IMR-90 (cell line): ENCODE measurements around the gene THEMIS2. TPM values are rescaled to one million over a fixed set of nuclear protein-coding genes. Genes with fewer than 3 reads are reported as not detected.

ENCODE experiments used
- ATAC-seq: fragments of 200-7000 bp; cut with Tn5 transposase; 2 replicates; pipeline ENCODE4 v1.9.1; 2020; ENCODE audit warnings: low read depth, mild to moderate bottlenecking, moderate library complexity
- BruUV-seq: library from RNA; stranded (reverse); fragments of 400-500 nt; replicated peaks from 2 replicates; lab custom pipeline; 2021; lab: Mats Ljungman, UMichigan
- CTCF ChIA-PET: fragments of 300-600 bp; formaldehyde crosslinking; extraction: SDS; loops from one replicate; lab custom pipeline; 2021; ENCODE audit warnings: antibody characterized with exemption; lab: Yijun Ruan, JAX
- POLR2A ChIA-PET: fragments of 300-600 bp; sonication (Branson Sonifier 250); formaldehyde crosslinking; loops from one replicate; lab custom pipeline; 2022; ENCODE audit warnings: antibody characterized with exemption; ENCODE audit not compliant: unreplicated experiment; lab: Charles Lee
- DNase-seq: peaks from one replicate; pipeline ENCODE4 v3.0.0; 2013
- H2AFZ ChIP-seq: replicated peaks from 2 replicates; pipeline ENCODE3; 2013; ENCODE audit warnings: low read length, mild to moderate bottlenecking; ENCODE audit not compliant: poor library complexity
- H2AK5ac ChIP-seq: 2 replicates; pipeline ENCODE4 v1.6.1; 2013; ENCODE audit warnings: low read depth, low read length, inconsistent platforms
- H2AK9ac ChIP-seq: replicated peaks from 2 replicates; pipeline ENCODE3; 2013; ENCODE audit warnings: mild to moderate bottlenecking, low read depth, low read length, moderate library complexity; ENCODE audit not compliant: poor library complexity
- H2BK120ac ChIP-seq: 2 replicates; pipeline ENCODE4 v1.6.1; 2013; ENCODE audit warnings: low read depth, low read length, inconsistent platforms
- H2BK15ac ChIP-seq: 3 replicates; pipeline ENCODE4 v1.6.1; 2013; ENCODE audit warnings: low read depth, low read length, inconsistent platforms
- H2BK20ac ChIP-seq: 2 replicates; pipeline ENCODE4 v1.6.1; 2013; ENCODE audit warnings: low read depth, mild to moderate bottlenecking, inconsistent platforms, low read length, moderate library complexity
- H2BK5ac ChIP-seq: 2 replicates; pipeline ENCODE4 v1.6.1; 2013; ENCODE audit warnings: mild to moderate bottlenecking, low read depth, low read length, inconsistent platforms; ENCODE audit not compliant: poor library complexity, severe bottlenecking
- H3K14ac ChIP-seq: replicated peaks from 2 replicates; pipeline ENCODE4 v1.6.1; 2013; ENCODE audit warnings: low read depth, low read length, inconsistent platforms
- H3K18ac ChIP-seq: 2 replicates; pipeline ENCODE4 v1.6.1; 2013; ENCODE audit warnings: low read depth, low read length, control low read depth
- H3K23ac ChIP-seq: 2 replicates; pipeline ENCODE4 v1.6.1; 2013; ENCODE audit warnings: low read depth, low read length, inconsistent platforms
- H3K27ac ChIP-seq: 2 replicates; pipeline ENCODE4 v1.5.1; 2013; ENCODE audit warnings: mild to moderate bottlenecking, control low read depth, low read length; ENCODE audit not compliant: insufficient read depth
- H3K27me3 ChIP-seq: 2 replicates; pipeline ENCODE4 v1.6.1; 2013; ENCODE audit warnings: low read length; ENCODE audit not compliant: control insufficient read depth, insufficient read depth
- H3K36me3 ChIP-seq: 2 replicates; pipeline ENCODE4 v1.6.1; 2013; ENCODE audit warnings: low read length, mixed read lengths; ENCODE audit not compliant: control insufficient read depth, insufficient read depth
- H3K4ac ChIP-seq: 2 replicates; pipeline ENCODE4 v1.6.1; 2013; ENCODE audit warnings: low read depth, low read length, inconsistent platforms
- H3K4me1 ChIP-seq: 2 replicates; pipeline ENCODE4 v1.6.1; 2013; ENCODE audit warnings: low read length, mixed read lengths; ENCODE audit not compliant: control insufficient read depth, insufficient read depth
- H3K4me2 ChIP-seq: 2 replicates; pipeline ENCODE4 v1.6.1; 2013; ENCODE audit warnings: low read depth, mild to moderate bottlenecking, control low read depth, low read length, moderate library complexity
- H3K4me3 ChIP-seq: 2 replicates; pipeline ENCODE4 v1.5.1; 2013; ENCODE audit warnings: low read depth, mild to moderate bottlenecking, control low read depth, low read length, moderate library complexity; ENCODE audit not compliant: insufficient read depth
- H3K56ac ChIP-seq: 2 replicates; pipeline ENCODE4 v1.6.1; 2013; ENCODE audit warnings: low read length, inconsistent platforms; ENCODE audit not compliant: insufficient read depth; ENCODE audit errors: extremely low read depth
- H3K79me1 ChIP-seq, 2 experiments: 2 replicates each; pipeline ENCODE4 v1.6.1; 2013; ENCODE audit warnings: low read length in 2 of 2, inconsistent platforms in 1 of 2, low read depth in 1 of 2
- H3K9ac ChIP-seq: 2 replicates; pipeline ENCODE4 v1.6.1; 2013; ENCODE audit warnings: low read depth, low read length, control low read depth
- H3K9me1 ChIP-seq: 2 replicates; pipeline ENCODE4 v1.6.1; 2013; ENCODE audit warnings: low read length, inconsistent platforms; ENCODE audit not compliant: insufficient read depth
- H3K9me3 ChIP-seq: 2 replicates; pipeline ENCODE4 v1.6.1; 2013; ENCODE audit warnings: low read length; ENCODE audit not compliant: control insufficient read depth, insufficient read depth
- H4K20me1 ChIP-seq: 2 replicates; pipeline ENCODE4 v1.6.1; 2013; ENCODE audit warnings: low read length, inconsistent platforms; ENCODE audit not compliant: insufficient read depth
- H4K5ac ChIP-seq: 2 replicates; pipeline ENCODE4 v1.6.1; 2013; ENCODE audit warnings: mild to moderate bottlenecking, low read depth, low read length, control low read depth
- H4K8ac ChIP-seq, 2 experiments: 2 replicates each; pipeline ENCODE4 v1.6.1; 2013; ENCODE audit warnings: low read depth in 2 of 2, low read length in 2 of 2, control low read depth in 1 of 2, inconsistent platforms in 1 of 2
- H4K91ac ChIP-seq: 2 replicates; pipeline ENCODE4 v1.6.1; 2013; ENCODE audit warnings: low read depth, low read length, inconsistent platforms; ENCODE audit not compliant: insufficient read depth
- BHLHE40 ChIP-seq: fragments of 150-350 bp; IDR thresholded peaks from 2 replicates; pipeline ENCODE4 v1.6.1; 2016; ENCODE audit warnings: mild to moderate bottlenecking, low read depth, low read length
- CTCF ChIP-seq: conservative IDR thresholded peaks from 2 replicates; pipeline ENCODE4 v1.5.1; 2012; ENCODE audit warnings: mild to moderate bottlenecking, low read depth, low read length, improper control_type of control experiment
- FOS ChIP-seq: fragments of 150-350 bp; IDR thresholded peaks from 2 replicates; pipeline ENCODE4 v1.6.1; 2016; ENCODE audit warnings: low read depth, low read length
- MAFK ChIP-seq: IDR thresholded peaks from 2 replicates; pipeline ENCODE4 v1.6.1; 2012; ENCODE audit warnings: low read depth, low read length, improper control_type of control experiment
- MAZ ChIP-seq: IDR thresholded peaks from 2 replicates; pipeline ENCODE4 v1.6.1; 2012; ENCODE audit warnings: low read depth, mild to moderate bottlenecking, low read length, improper control_type of control experiment, moderate library complexity, borderline replicate concordance
- MXI1 ChIP-seq: IDR thresholded peaks from 2 replicates; pipeline ENCODE4 v1.6.1; 2012; ENCODE audit warnings: low read depth, mild to moderate bottlenecking, low read length, moderate library complexity, borderline replicate concordance
- NFE2L2 ChIP-seq: fragments of 150-350 bp; IDR thresholded peaks from 2 replicates; pipeline ENCODE4 v1.6.1; 2016; ENCODE audit warnings: low read depth, mild to moderate bottlenecking, low read length
- POLR2A ChIP-seq: IDR thresholded peaks from 2 replicates; pipeline ENCODE4 v1.6.1; 2012; ENCODE audit warnings: mild to moderate bottlenecking, low read depth, low read length
- RAD21 ChIP-seq: IDR thresholded peaks from 2 replicates; pipeline ENCODE4 v1.6.1; 2012; ENCODE audit warnings: low read length, improper control_type of control experiment
- SMC3 ChIP-seq: fragments of 150-350 bp; IDR thresholded peaks from 2 replicates; pipeline ENCODE4 v1.6.1; 2016; ENCODE audit warnings: low read depth, mild to moderate bottlenecking, antibody characterized with exemption, low read length, moderate library complexity
- WGBS, 2 experiments: methylation state at CpG; one replicate each; pipeline versions ENCODE4 v1.1.5 to v1.1.7; 2013; ENCODE audit warnings: missing lambda C conversion rate in 2 of 2; ENCODE audit not compliant: insufficient read length in 1 of 2; ENCODE audit errors: extremely low coverage in 2 of 2; 5-methylcytosine and 5-hydroxymethylcytosine counted together
- dilution Hi-C: fragments of 300-500 bp; cut with HindIII; formaldehyde crosslinking; loops from one replicate; pipeline ENCODE4 v1.14.3; 2018; ENCODE audit warnings: low sequenced_read_pairs; ENCODE audit not compliant: unreplicated experiment
- in situ Hi-C: fragments of 300-500 bp; cut with MboI; formaldehyde crosslinking; loops from 3 replicates; pipeline ENCODE4 v1.14.3; 2019; ENCODE audit warnings: low sequenced_read_pairs, inconsistent platforms, mixed read lengths
- intact Hi-C: fragments of 100-400 bp; cut with micrococcal nuclease; formaldehyde crosslinking; loops from 2 replicates; pipeline ENCODE4 v1.10.0; 2022
- polyA plus RNA-seq, 3 experiments: library from polyadenylated mRNA; depleted of rRNA; stranded (reverse); fragments of >200 nt; gene quantifications; 2 replicates each; pipeline ENCODE4 v1.2.3, GENCODE V29; 2012; ENCODE audit warnings: low replicate concordance in 1 of 3
- total RNA-seq: library from RNA; depleted of rRNA; stranded (reverse); fragments of >200 nt; gene quantifications from 2 replicates; pipeline ENCODE4 v1.2.3, GENCODE V29; 2012
- TF ChIP-seq, protein P1 (sequence below): fragments of 150-350 bp; IDR thresholded peaks from 2 replicates; pipeline ENCODE4 v1.6.1; 2017; ENCODE audit warnings: mild to moderate bottlenecking, antibody characterized with exemption, low read length, low read depth
- TF ChIP-seq, protein P2 (sequence below): fragments of 150-350 bp; IDR thresholded peaks from 2 replicates; pipeline ENCODE4 v1.6.1; 2016; ENCODE audit warnings: low read depth, mild to moderate bottlenecking, low read length, moderate library complexity, borderline replicate concordance

The THEMIS2 gene
- total and polyA plus RNA-seq, 2 of the 4 experiments (the other 2 are of a cell fraction), result 4.5 to 5.0 TPM

DNA sequence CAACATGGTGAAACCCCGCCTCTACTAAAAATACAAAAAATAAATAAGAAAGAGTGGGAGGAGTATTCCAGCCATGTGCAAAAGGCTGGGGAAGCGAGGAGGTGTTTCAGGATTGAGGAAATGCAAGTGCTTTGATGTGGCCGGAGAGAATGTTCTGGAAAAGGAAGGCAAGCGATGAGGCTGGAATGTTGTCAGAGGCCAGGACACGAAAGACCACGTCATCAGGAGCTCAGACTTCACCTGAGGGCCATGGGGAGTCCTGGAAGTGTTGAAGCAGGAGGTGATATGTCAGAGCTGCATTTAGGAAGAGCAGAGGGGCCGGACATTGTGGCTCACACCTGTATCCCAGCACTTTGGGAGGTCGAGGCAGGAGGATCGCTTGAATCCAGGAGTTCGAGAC is 10.9 kb upstream of the THEMIS2 start:
- H3K56ac ChIP-seq, result no peak overlapping the region
- H2BK5ac ChIP-seq, result no peak overlapping the region
- no peaks in the 10 kb centered on the region for H3K36me3 ChIP-seq
- no CpG with 5 or more reads among the region's 10 CpGs for WGBS, 2 experiments
- no peak overlapping the region for H3K9ac ChIP-seq
- DNase-seq (no peak), ATAC-seq (no peak)
- H3K9me1 ChIP-seq, result peaks cover 13% of the 10 kb centered on the region
- H3K79me1 ChIP-seq, result no peaks in the 10 kb centered on the region
- no peaks in the 10 kb centered on the region for H3K9me3 ChIP-seq
- POLR2A ChIA-PET, result no interaction called here
- H4K8ac ChIP-seq, result no peak overlapping the region
- no peak overlapping the region; the same call in 1 of the 2 replicates for H3K4ac ChIP-seq
- H3K4me3 ChIP-seq, result no peak overlapping the region
- no peak overlapping the region for H4K91ac ChIP-seq
- H2BK20ac ChIP-seq, result no peak overlapping the region
- dilution Hi-C loops (no loop called here), in situ Hi-C loops (loop anchor here (5.0 to 25.0 kb wide), 2 partner anchors 121 to 351 kb away; no protein-coding TSS in a partner anchor), intact Hi-C loops (loop anchor here (5.0 kb wide), 1 partner anchor 206 kb away; no protein-coding TSS in a partner anchor)
- TF ChIP-seq NFE2L2 (no peak), RAD21 (no peak), MAFK (no peak), POLR2A (no peak), SMC3 (no peak), FOS (no peak), MAZ (no peak), BHLHE40 (no peak), CTCF (no peak), MXI1 (no peak)
- TF ChIP-seq, protein P1, sequence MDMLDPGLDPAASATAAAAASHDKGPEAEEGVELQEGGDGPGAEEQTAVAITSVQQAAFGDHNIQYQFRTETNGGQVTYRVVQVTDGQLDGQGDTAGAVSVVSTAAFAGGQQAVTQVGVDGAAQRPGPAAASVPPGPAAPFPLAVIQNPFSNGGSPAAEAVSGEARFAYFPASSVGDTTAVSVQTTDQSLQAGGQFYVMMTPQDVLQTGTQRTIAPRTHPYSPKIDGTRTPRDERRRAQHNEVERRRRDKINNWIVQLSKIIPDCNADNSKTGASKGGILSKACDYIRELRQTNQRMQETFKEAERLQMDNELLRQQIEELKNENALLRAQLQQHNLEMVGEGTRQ, result no peak
- TF ChIP-seq, protein P2, sequence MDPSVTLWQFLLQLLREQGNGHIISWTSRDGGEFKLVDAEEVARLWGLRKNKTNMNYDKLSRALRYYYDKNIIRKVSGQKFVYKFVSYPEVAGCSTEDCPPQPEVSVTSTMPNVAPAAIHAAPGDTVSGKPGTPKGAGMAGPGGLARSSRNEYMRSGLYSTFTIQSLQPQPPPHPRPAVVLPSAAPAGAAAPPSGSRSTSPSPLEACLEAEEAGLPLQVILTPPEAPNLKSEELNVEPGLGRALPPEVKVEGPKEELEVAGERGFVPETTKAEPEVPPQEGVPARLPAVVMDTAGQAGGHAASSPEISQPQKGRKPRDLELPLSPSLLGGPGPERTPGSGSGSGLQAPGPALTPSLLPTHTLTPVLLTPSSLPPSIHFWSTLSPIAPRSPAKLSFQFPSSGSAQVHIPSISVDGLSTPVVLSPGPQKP, result no peak
- no peak overlapping the region for H3K27ac ChIP-seq
- H3K23ac ChIP-seq, result no peak overlapping the region
- no peak overlapping the region for H3K4me2 ChIP-seq
- H2BK120ac ChIP-seq, result no peak overlapping the region
- H3K14ac ChIP-seq, result no peak overlapping the region
- H4K20me1 ChIP-seq, result no peaks in the 10 kb centered on the region
- no peak overlapping the region for H2BK15ac ChIP-seq
- no peak overlapping the region for H2AK9ac ChIP-seq
- BruUV-seq, result no TSS peak
- no peak overlapping the region for H3K18ac ChIP-seq
- peak overlapping the region; percentile 75 for H2AK5ac ChIP-seq
- H3K4me1 ChIP-seq, result peaks cover 11% of the 10 kb centered on the region
- no peaks in the 10 kb centered on the region for H3K27me3 ChIP-seq
- no peak overlapping the region for H2AFZ ChIP-seq
- H4K5ac ChIP-seq, result no peak overlapping the region
- CTCF ChIA-PET, result no interaction called here
